Measurements from ENCODE around the gene CEP97.
"Not testable (repeated sequence)": the region's sequence is repeated elsewhere in the genome, so short reads cannot be mapped to it uniquely, and the experiment has no call there.

Gene CEP97

GRCh38 chr3:101703169-101703568 lies 21.2 kb upstream of the CEP97 start:
- DNase-seq (ENCODE audit: low spot score), result peak; percentile 85

- DNase-seq (ENCODE audit: low spot score), result peak; percentile 44
Measured at GRCh38 chr3:101704639-101705038, 19.8 kb upstream of the CEP97 start.

GRCh38 chr3:101709126-101709525 lies 15.3 kb upstream of the CEP97 start:
- DNase-seq (ENCODE audit: low spot score), result no peak

DNA sequence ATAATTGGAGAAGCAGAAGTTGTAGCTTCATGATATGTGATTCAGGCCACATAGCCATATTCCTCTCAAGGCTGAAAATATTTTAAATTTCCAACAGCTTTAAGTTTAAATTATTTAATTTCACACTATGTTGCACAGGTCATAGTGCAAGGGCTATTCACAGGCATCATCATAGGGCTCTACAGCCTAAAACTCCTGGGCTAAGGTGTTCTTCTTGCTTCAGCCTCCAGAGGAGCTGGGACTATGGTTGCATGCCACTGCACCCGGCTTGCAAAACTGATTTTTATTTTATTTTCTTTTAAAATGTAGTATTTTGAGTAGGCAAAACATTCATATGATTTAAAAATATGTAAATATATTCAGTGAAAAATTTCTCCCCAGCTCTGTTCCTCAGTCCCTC lies 6.0 kb upstream of the CEP97 start:
- DNase-seq (ENCODE audit: low spot score), result no peak

- no peak for DNase-seq (ENCODE audit: low spot score)
Measured at GRCh38 chr3:101719604-101720185, 4.7 kb upstream of the CEP97 start.

DNA sequence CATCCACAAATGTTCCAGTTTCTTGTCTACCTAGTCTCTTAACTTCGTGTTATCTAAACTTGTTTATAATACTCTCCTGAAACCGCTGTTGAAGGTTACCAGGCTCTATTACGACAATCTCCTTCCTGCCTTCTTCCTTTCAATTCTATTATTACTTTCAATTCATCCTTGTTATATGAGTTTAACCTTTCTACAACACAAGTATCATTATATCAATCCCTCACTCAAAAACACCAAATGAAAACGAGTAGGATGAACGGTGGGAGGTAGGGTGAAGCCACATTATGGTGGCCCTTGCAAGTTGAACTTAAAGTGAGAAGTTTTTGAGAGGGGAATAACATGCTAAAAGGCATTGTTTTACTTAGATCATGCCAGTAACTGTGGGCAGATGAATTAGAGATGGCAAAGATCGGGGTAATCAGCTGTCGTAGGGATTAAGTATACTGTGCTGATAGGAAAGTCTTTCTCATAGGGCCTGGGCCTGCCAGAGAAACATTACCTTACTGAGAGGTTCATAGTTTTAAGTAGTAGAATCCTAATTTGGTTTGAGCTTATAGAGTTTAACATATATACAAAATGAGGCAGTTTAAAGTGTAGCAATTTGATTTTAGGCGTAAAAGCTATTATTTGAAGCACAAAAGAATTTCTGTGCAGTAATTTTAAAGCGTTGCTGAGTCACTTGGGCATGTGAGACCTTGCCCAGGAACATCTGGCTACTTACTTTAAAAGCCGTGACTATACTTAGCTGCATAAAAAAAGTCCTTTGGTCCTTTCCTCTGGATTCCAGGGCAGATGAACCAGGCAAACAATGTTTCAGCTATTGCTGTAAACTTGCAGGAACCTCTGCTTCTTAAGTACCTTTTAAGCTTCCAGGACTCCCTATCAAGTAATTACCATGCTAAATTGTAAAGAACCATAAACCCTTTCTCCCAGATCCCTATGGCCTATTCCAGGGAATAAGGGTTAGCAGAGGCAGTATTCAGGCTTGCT lies 3.3 kb upstream of the CEP97 start:
- DNase-seq (ENCODE audit: low spot score), result no peak

DNA sequence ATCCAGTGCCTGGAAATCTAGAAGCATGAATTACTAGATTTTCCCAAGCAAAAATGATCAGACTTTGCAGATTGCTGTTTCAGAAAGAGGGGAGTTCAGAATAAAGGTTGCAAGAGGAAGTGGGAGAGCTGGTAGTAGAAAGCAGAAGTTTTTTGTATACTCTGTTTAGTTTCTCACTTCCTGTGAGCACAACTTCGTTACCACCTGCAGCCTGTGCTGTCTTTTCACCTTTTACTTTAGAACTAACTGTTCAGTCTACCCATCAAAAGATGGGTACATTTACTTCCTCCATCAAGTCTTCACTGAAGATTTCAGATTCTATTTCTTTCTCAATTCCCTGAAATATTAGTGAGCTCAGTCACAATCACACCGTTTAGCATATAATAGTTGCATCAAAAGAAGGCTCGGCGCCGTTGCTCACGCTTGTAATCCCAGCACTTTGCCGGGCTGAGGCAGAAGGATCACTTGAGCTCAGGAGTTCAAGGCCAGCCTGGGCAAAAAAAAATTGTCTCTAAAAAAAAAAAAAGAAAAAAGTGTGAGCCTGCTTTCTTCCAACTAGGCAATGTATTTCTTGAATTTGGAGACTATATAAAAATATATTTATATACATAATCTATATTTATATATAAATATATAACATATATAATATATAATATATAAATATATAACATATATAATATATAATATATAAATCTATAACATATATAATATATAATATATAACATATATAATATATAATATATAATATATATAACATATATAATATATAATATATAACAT lies 1.8 kb upstream of the CEP97 start:
- no peak for DNase-seq (ENCODE audit: low spot score)

DNA sequence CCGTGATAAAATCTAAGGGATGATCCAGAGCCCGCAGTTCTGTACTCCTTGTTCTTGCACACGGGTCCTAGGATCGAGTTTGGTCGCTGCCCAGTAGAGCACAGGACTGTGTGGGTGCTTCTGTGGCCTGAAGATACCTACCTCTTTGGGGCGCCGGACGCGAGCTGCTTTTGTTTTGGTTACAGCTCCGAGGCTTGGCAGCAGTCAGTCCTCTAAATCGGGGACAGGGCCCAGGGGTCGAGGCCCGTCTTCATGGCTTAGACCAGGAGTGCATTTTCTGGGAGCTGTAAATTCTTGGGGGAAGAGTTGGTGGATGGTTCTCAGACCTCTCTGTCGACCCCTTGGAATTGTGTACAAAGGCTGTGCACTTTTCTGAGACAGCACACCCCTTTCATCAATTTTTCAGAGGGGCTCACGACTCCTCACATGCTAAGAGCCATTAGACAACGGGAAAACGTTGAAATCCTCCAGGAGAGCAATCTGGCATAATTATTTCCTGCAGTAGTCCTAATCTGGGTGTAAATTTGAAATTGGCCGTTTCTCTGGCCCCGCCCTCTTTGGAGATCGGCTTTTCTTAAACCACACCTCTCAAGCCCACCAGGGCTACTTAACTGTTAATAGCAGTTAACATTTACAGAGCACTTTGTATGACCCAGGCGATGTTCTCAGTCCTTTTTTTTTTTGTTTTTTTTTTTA lies 928 bp downstream of the CEP97 start:
- DNase-seq (ENCODE audit: low spot score), result peak; percentile 13

GRCh38 chr3:101725890-101726275 lies 1.5 kb downstream of the CEP97 start:
- no peak for DNase-seq (ENCODE audit: low spot score)

GRCh38 chr3:101729586-101729985 lies 5.2 kb downstream of the CEP97 start:
- DNase-seq (ENCODE audit: low spot score), result no peak

DNA sequence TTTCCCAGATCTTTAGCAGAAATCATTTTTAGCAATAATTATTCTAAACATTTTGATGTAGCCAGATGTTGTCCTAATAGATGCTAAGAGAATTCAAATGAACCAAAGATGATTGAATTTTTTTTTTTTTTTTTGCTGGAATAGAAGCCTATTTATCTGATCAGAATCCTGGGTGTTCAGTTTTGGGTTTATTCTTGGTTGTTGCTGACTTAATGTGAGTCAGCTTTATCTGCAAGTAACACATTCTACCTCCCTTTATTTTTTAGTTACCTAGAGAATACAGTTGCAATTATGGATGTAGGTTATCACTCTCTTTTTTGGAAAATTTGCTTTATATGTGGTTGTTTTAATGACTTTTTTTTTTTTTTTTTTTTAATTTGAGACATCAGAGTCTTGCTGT lies 6.4 kb downstream of the CEP97 start:
- DNase-seq (ENCODE audit: low spot score), result no peak

- no peak for DNase-seq (ENCODE audit: low spot score)
Measured at GRCh38 chr3:101732240-101732641, 7.8 kb downstream of the CEP97 start.

DNA sequence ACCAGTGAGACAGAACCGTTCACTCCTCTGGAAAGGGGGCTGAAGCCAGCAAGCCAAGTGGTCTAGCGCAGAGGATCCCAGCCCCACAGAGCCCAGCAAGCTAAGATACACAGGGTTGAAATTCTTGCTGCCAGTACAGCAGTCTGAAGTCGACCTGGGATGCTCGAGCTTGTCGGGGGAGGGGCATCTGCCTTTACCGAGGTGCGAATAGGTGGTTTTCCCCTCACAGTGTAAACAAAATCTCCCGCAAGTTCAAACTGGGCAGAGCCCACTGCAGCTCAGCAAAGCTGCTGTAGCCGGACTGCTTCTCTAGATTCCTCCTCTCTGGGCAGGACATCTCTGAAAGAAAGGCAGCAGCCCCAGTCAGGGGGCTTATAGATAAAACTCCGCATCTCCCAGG lies 11.4 kb downstream of the CEP97 start:
- no peak for DNase-seq (ENCODE audit: low spot score)

GRCh38 chr3:101741914-101742313 lies 17.5 kb downstream of the CEP97 start:
- not testable (repeated sequence) for DNase-seq (ENCODE audit: low spot score)

- no peak for DNase-seq (ENCODE audit: low spot score)
Measured at GRCh38 chr3:101744811-101745210, 20.4 kb downstream of the CEP97 start.

- not testable (repeated sequence) for DNase-seq (ENCODE audit: low spot score)
Measured at GRCh38 chr3:101745934-101746333, 21.5 kb downstream of the CEP97 start.

GRCh38 chr3:101753386-101754113 lies 29.1 kb downstream of the CEP97 start:
- not testable (repeated sequence) for DNase-seq (ENCODE audit: low spot score)

DNA sequence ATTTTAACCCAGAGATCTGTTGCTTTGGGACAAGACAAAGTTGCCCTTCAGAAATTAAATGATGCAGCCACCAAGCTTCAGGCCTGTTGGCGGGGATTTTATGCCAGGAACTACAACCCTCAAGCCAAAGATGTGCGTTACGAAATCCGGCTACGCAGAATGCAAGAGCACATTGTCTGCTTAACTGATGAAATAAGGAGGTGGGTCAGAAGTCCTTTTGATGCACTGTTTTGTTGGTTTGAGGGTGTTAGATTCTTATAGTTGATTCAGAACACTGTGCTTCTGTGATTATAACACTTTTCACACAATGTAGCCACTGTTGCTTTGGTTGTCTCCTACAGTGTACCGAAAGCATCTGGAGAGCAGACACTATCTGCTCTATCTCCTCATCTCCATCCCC lies 33.8 kb downstream of the CEP97 start:
- DNase-seq (ENCODE audit: low spot score), result no peak

DNA sequence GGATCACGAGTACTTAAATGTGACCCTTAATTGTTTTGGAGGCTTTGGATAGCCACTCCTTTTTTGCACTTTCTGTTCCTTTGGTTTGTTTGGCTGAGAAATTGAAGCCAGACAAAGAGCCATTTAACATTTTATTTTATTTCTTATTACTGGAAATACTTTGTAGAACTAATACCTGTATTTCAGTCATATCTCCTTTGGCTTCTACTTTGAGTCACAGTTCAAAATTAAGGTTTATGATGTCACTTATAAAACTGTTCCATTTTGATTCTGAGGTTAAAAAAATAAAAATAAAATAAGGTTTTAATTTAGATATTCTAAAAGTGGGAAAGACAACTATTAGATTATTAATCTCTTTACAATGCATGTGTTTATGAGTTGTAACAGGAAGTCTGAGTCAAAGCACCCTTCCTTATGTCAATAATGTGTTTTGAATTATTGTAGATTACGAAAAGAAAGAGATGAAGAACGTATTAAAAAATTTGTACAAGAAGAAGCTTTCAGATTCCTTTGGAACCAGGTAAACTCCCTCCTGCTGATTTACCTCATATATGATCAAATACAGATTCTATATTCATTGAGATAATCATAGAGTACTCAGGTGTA lies 37.7 kb downstream of the CEP97 start:
- no peak for DNase-seq (ENCODE audit: low spot score)

DNA sequence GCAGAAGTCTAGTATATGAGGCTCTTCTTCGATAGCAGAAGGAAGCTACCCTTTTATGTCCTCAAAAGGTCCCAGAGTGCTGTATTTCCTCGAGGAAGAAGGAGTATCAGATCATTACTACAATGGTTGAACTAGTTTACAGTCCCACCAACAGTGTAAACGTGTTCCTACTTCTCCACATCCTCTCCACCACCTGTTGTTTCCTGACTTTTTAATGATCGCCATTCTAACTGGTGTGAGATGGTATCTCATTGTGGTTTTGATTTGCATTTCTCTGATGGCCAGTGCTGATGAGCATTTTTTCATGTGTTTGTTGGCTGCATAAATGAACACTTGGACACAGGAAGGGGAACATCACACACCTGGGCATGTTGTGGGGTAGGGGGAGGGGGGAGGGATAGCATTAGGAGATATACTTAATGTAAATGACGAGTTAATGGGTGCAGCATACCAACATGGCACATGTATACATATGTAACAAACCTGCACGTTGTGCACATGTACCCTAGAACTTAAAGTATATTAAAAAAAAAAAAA lies 53.4 kb downstream of the CEP97 start:
- DNase-seq (ENCODE audit: low spot score), result not testable (repeated sequence)

Measured in kidney tubule cell (primary cell).